A549 (cell line): ENCODE measurements around the gene C5AR2. TPM values are rescaled to one million over a fixed set of nuclear protein-coding genes. Genes with fewer than 3 reads are reported as not detected.

Source experiments
- ATAC-seq, 2 experiments: fragments of 200-7000 bp in 1 of 2; fragments of >200 bp in 1 of 2; cut with Nextera tagmentation in 1 of 2; cut with Tn5 transposase in 1 of 2; 3 replicates each; pipeline versions ENCODE4 v1.8.0 to v1.9.1; 2018 to 2020; ENCODE audit warnings: mild to moderate bottlenecking in 1 of 2, moderate library complexity in 1 of 2
- CTCF ChIA-PET: fragments of 300-600 bp; sonication (Branson Sonifier 250); formaldehyde crosslinking; extraction: SDS; loops from one replicate; lab custom pipeline; 2021; ENCODE audit warnings: antibody characterized with exemption, inconsistent platforms; lab: Yijun Ruan, JAX
- POLR2A ChIA-PET: fragments of 350-600 bp; formaldehyde crosslinking; extraction: SDS; loops from one replicate; lab custom pipeline; 2021; ENCODE audit warnings: antibody characterized with exemption, inconsistent platforms; lab: Yijun Ruan, JAX
- DNase-seq, 2 experiments: peaks; one replicate each; pipeline versions ENCODE4 v3.0.0 to v3.0.0-alpha.2; 2011 to 2016; ENCODE audit warnings: low read depth in 1 of 2, low spot score in 1 of 2
- FAIRE-seq: peaks from 2 replicates; lab custom pipeline; 2011; peaks lifted over from hg19 to GRCh38; lab: Jason Lieb, UNC
- H3K27ac ChIP-seq, 2 experiments: fragments of >200 bp; sonication (Bioruptor Twin); formaldehyde crosslinking; 3 replicates each; pipeline ENCODE4 v1.5.1; 2016 to 2017
- H3K4me1 ChIP-seq: fragments of >200 bp; sonication (Bioruptor Twin); formaldehyde crosslinking; 3 replicates; pipeline ENCODE4 v1.6.1; 2016
- H3K4me2 ChIP-seq: fragments of >200 bp; sonication (Bioruptor Twin); formaldehyde crosslinking; 3 replicates; pipeline ENCODE4 v1.6.1; 2016
- H3K4me3 ChIP-seq: fragments of >200 bp; sonication (Bioruptor Twin); formaldehyde crosslinking; 3 replicates; pipeline ENCODE4 v1.5.1; 2016
- H3K9me3 ChIP-seq: fragments of >200 bp; sonication (Bioruptor Twin); formaldehyde crosslinking; 3 replicates; pipeline ENCODE4 v1.6.1; 2016
- CBX2 ChIP-seq: fragments of 200-600 bp; sonication (generic); IDR thresholded peaks from 2 replicates; pipeline ENCODE4 v1.6.1; 2016; ENCODE audit warnings: low read depth, mild to moderate bottlenecking, borderline replicate concordance
- CBX8 ChIP-seq: fragments of 200-600 bp; sonication (generic); IDR thresholded peaks from 2 replicates; pipeline ENCODE4 v1.6.1; 2016
- CHD2 ChIP-seq: fragments of 150-350 bp; IDR thresholded peaks from 2 replicates; pipeline ENCODE4 v1.6.1; 2014; ENCODE audit warnings: low read length; ENCODE audit not compliant: partially characterized antibody
- CTCF ChIP-seq: fragments of >200 bp; sonication (Bioruptor Twin); formaldehyde crosslinking; IDR thresholded peaks from 3 replicates; pipeline ENCODE4 v1.5.1; 2016
- FOSB ChIP-seq: fragments of 250-450 bp; sonication (Bioruptor Pico); IDR thresholded peaks from 2 replicates; pipeline ENCODE4 v1.5.0; 2020; ENCODE audit warnings: mild to moderate bottlenecking, moderate library complexity
- FOXS1 ChIP-seq: fragments of 250-450 bp; sonication (Bioruptor Pico); IDR thresholded peaks from 2 replicates; pipeline ENCODE4 v1.5.0; 2020; ENCODE audit warnings: mild to moderate bottlenecking, moderate library complexity
- HDAC2 ChIP-seq: fragments of 200-600 bp; sonication (generic); IDR thresholded peaks from 2 replicates; pipeline ENCODE4 v1.6.1; 2016
- HES2 ChIP-seq: fragments of >200 bp; sonication (Bioruptor Twin); formaldehyde crosslinking; IDR thresholded peaks from 2 replicates; pipeline ENCODE4 v1.6.1; 2016
- HEYL ChIP-seq: fragments of 250-450 bp; sonication (Bioruptor Pico); IDR thresholded peaks from 2 replicates; pipeline ENCODE4 v1.8.0; 2021; ENCODE audit warnings: mild to moderate bottlenecking, moderate library complexity
- HMGXB4 ChIP-seq: fragments of 250-450 bp; sonication (Bioruptor Pico); IDR thresholded peaks from 2 replicates; pipeline ENCODE4 v1.5.0; 2021; ENCODE audit warnings: mild to moderate bottlenecking, moderate library complexity, borderline replicate concordance
- HOXB13 ChIP-seq: fragments of 250-450 bp; sonication (Bioruptor Pico); IDR thresholded peaks from 2 replicates; pipeline ENCODE4 v1.5.0; 2020; ENCODE audit warnings: low read depth, mild to moderate bottlenecking, moderate library complexity
- JUNB ChIP-seq: fragments of >200 bp; sonication (Bioruptor Twin); formaldehyde crosslinking; IDR thresholded peaks from 2 replicates; pipeline ENCODE4 v1.6.1; 2016
- KDM5A ChIP-seq: fragments of 200-600 bp; sonication (generic); IDR thresholded peaks from 2 replicates; pipeline ENCODE4 v1.6.1; 2016; ENCODE audit warnings: antibody characterized with exemption, mild to moderate bottlenecking
- MAZ ChIP-seq: fragments of 150-350 bp; IDR thresholded peaks from 2 replicates; pipeline ENCODE4 v1.6.1; 2014; ENCODE audit warnings: antibody characterized with exemption, low read depth, low read length, borderline replicate concordance
- MYC ChIP-seq: IDR thresholded peaks from 2 replicates; pipeline ENCODE4 v1.6.1; 2012; ENCODE audit warnings: mild to moderate bottlenecking, inconsistent platforms, low read length, improper control_type of control experiment, borderline replicate concordance
- NFE2L2 ChIP-seq: fragments of 150-350 bp; conservative IDR thresholded peaks from 2 replicates; pipeline ENCODE4 v1.6.1; 2014; ENCODE audit warnings: low read length
- NR3C1 ChIP-seq: fragments of >200 bp; sonication (Bioruptor Twin); formaldehyde crosslinking; IDR thresholded peaks from 3 replicates; pipeline ENCODE4 v1.6.1; 2017
- PBX3 ChIP-seq: IDR thresholded peaks from 2 replicates; pipeline ENCODE4 v1.6.1; 2012
- POLR2A ChIP-seq: IDR thresholded peaks from 2 replicates; pipeline ENCODE4 v1.6.1; 2012; ENCODE audit warnings: mild to moderate bottlenecking, low read length
- POLR2AphosphoS2 ChIP-seq: conservative IDR thresholded peaks from 2 replicates; pipeline ENCODE4 v1.6.1; 2012; ENCODE audit warnings: low read length, improper control_type of control experiment, inconsistent platforms
- RAD21 ChIP-seq, 2 experiments: fragments of >200 bp in 1 of 2; sonication (Bioruptor Twin) in 1 of 2; formaldehyde crosslinking in 1 of 2; IDR thresholded peaks in 1 of 2; conservative IDR thresholded peaks in 1 of 2; 2 replicates in 1 of 2; 3 replicates in 1 of 2; pipeline ENCODE4 v1.6.1; 2012 to 2018; ENCODE audit warnings: inconsistent platforms in 1 of 2
- RARB ChIP-seq: fragments of 250-450 bp; sonication (Bioruptor Pico); IDR thresholded peaks from 2 replicates; pipeline ENCODE4 v1.8.0; 2021; ENCODE audit warnings: mild to moderate bottlenecking, moderate library complexity
- RFX5 ChIP-seq: fragments of 450-650 bp; IDR thresholded peaks from 2 replicates; pipeline ENCODE4 v1.7.1; 2014; ENCODE audit warnings: antibody characterized with exemption, mild to moderate bottlenecking, moderate library complexity
- SMC3 ChIP-seq: fragments of >200 bp; sonication (Bioruptor Twin); formaldehyde crosslinking; IDR thresholded peaks from 3 replicates; pipeline ENCODE4 v1.6.1; 2018; ENCODE audit warnings: inconsistent platforms
- TFCP2L1 ChIP-seq: fragments of 250-450 bp; sonication (Bioruptor Pico); IDR thresholded peaks from 2 replicates; pipeline ENCODE4 v1.5.0; 2021; ENCODE audit warnings: mild to moderate bottlenecking
- ZNF302 ChIP-seq: fragments of 250-450 bp; sonication (Bioruptor Pico); IDR thresholded peaks from 2 replicates; pipeline ENCODE4 v1.9.0; 2021; ENCODE audit warnings: inconsistent platforms, mild to moderate bottlenecking, moderate library complexity
- WGBS: methylation state at CpG from one replicate; pipeline ENCODE4 v1.1.6; 2017; ENCODE audit errors: missing lambda C conversion rate; 5-methylcytosine and 5-hydroxymethylcytosine counted together
- polyA plus RNA-seq, 4 experiments: library from polyadenylated mRNA; depleted of rRNA in 3 of 4; stranded (reverse); fragments of >200 nt; fragmentation: RNase III in 1 of 4; extraction: RNeasy Plus Mini Kit Qiagen cat#74134 plus additional on column Dnase treatment in 1 of 4; gene quantifications; 2 replicates in 3 of 4; 3 replicates in 1 of 4; pipeline ENCODE4 v1.2.3, GENCODE V29; 2011 to 2017

The C5AR2 gene
- polyA plus RNA-seq, 2 of the 4 experiments (the other 2 are of a cell fraction), result 0.25 to 0.28 TPM

- H3K27ac ChIP-seq, result no peak overlapping the region
- FAIRE-seq (peak; percentile 73), DNase-seq (peak; percentile 50 to 77), ATAC-seq (peak; percentile 34 to 35; a peak in 3 of 6 replicates)
- H3K4me3 ChIP-seq, result no peak overlapping the region
- CTCF ChIA-PET, result interaction anchor here (0.5 to 12.3 kb wide), 37 partner anchors 9 to 420 kb away, joined by 3 to 160 read pairs (median 5); partner anchors contain the start of genes DHX34 and INAFM1
- TF ChIP-seq RAD21 (conservative IDR thresholded peaks at IDR 0.05 in 1 of 2, IDR thresholded peaks at IDR 0.05 in 1 of 2), result peak; percentile 71 to 78
- TF ChIP-seq RFX5, result no peak
- no peak for TF ChIP-seq KDM5A
- TF ChIP-seq HOXB13 (CRISPR knock-in tag), result no peak
- no peak for TF ChIP-seq HDAC2
- no peak for TF ChIP-seq POLR2A
- no peak for TF ChIP-seq PBX3
- no peak for TF ChIP-seq CHD2
- TF ChIP-seq TFCP2L1 (CRISPR knock-in tag), result no peak
- TF ChIP-seq FOXS1, result no peak
- TF ChIP-seq MYC, result no peak
- TF ChIP-seq CTCF, result peak; percentile 92
- no peak for TF ChIP-seq RARB (CRISPR knock-in tag)
- no peak for TF ChIP-seq ZNF302
- no peak for TF ChIP-seq HMGXB4 (CRISPR knock-in tag)
- no peak for TF ChIP-seq FOSB
- TF ChIP-seq NR3C1, result no peak
- TF ChIP-seq MAZ, result no peak
- peak; percentile 63 for TF ChIP-seq SMC3
- no peak for TF ChIP-seq HEYL (CRISPR knock-in tag)
- TF ChIP-seq CBX2, result no peak
- no peak for TF ChIP-seq CBX8
- no peak for TF ChIP-seq HES2
- TF ChIP-seq POLR2AphosphoS2, result no peak
- no peak for TF ChIP-seq NFE2L2
- no peak for TF ChIP-seq JUNB
- WGBS, result 25% methylated on average over 9 of the region's 9 CpGs
- POLR2A ChIA-PET, result interaction anchor here (0.5 to 1.2 kb wide), 3 partner anchors 10 to 27 kb away, joined by 3 to 5 read pairs (median 4); partner anchors contain the start of gene INAFM1
- no peaks in the 10 kb centered on the region for H3K9me3 ChIP-seq
- H3K4me2 ChIP-seq, result no peak overlapping the region
- H3K4me1 ChIP-seq, result peaks cover 12% of the 10 kb centered on the region
Measured at GRCh38 chr19:47284324-47284899, 47.6 kb upstream of the C5AR2 start.
